C4-2B (cell line): Measurements from ENCODE around the gene MGME1.

Source experiments
- CTCF ChIP-seq: fragments of 450-650 bp; conservative IDR thresholded peaks from 2 replicates; pipeline ENCODE4 v1.5.1; 2017; ENCODE audit warnings: mild to moderate bottlenecking
- ZFX ChIP-seq: fragments of 450-650 bp; IDR thresholded peaks from 2 replicates; pipeline ENCODE4 v1.6.1; 2017

GRCh38 chr20:17969278-17969883, 563 bp downstream of the MGME1 start:
- TF ChIP-seq CTCF = no peak
- no peak for TF ChIP-seq ZFX
